HG03520 (cell line): ENCODE results near the gene RFC5.
A peak's percentile ranks its signal among the peaks of the same experiment; 100 is the strongest.
"Not testable (repeated sequence)": the region's sequence is repeated elsewhere in the genome, so short reads cannot be mapped to it uniquely, and the experiment has no call there.

ENCODE experiments used
- ATAC-seq: cut with Tn5 transposase; IDR thresholded peaks from one replicate; pipeline ENCODE4 v1.9.1; 2021; ENCODE audit warnings: mild to moderate bottlenecking, moderate library complexity; ENCODE audit not compliant: unreplicated experiment

RFC5 gene

GRCh38 chr12:118016424-118017264 is at the start of gene RFC5:
Gene RFC5, plus strand, starts transcription at chr12:118016703. Its CDS starts 125 bp downstream, at chr12:118016828.
- ATAC-seq, result peak; percentile 97

- no peak for ATAC-seq
Measured at GRCh38 chr12:117967043-117967442, 49.5 kb upstream of the RFC5 start.

GRCh38 chr12:117967512-117967911 is 49.0 kb upstream of the RFC5 start:
- ATAC-seq, result no peak

GRCh38 chr12:117968151-117968789 is 48.2 kb upstream of the RFC5 start:
- no peak for ATAC-seq

GRCh38 chr12:117968826-117969659 is 47.5 kb upstream of the RFC5 start, which contains the start of gene KSR2:
Gene KSR2, minus strand, starts transcription at chr12:117968990. Its CDS starts 735 bp downstream, at chr12:117968255.
- peak; percentile 81 for ATAC-seq

GRCh38 chr12:117970334-117970733 is 46.2 kb upstream of the RFC5 start:
- ATAC-seq, result no peak

GRCh38 chr12:117972301-117972700 is 44.2 kb upstream of the RFC5 start:
- no peak for ATAC-seq

- no peak for ATAC-seq
Measured at GRCh38 chr12:117975006-117975405, 41.5 kb upstream of the RFC5 start.

GRCh38 chr12:117977373-117977772 is 39.1 kb upstream of the RFC5 start:
- ATAC-seq, result no peak

- ATAC-seq, result no peak
Measured at GRCh38 chr12:117980616-117981015, 35.9 kb upstream of the RFC5 start.

GRCh38 chr12:117981267-117981666 is 35.2 kb upstream of the RFC5 start:
- no peak for ATAC-seq

- no peak for ATAC-seq
Measured at GRCh38 chr12:117985182-117985581, 31.3 kb upstream of the RFC5 start.

GRCh38 chr12:117986705-117987469 is 29.6 kb upstream of the RFC5 start:
- no peak for ATAC-seq

GRCh38 chr12:117994551-117995438 is 21.7 kb upstream of the RFC5 start:
- ATAC-seq, result no peak

GRCh38 chr12:117998719-117999118 is 17.8 kb upstream of the RFC5 start:
- ATAC-seq, result no peak

- not testable (repeated sequence) for ATAC-seq
Measured at GRCh38 chr12:117999806-118000205, 16.7 kb upstream of the RFC5 start.

- ATAC-seq, result no peak
Measured at GRCh38 chr12:118010903-118011302, 5.6 kb upstream of the RFC5 start.

GRCh38 chr12:118011377-118011776 is 5.1 kb upstream of the RFC5 start:
- no peak for ATAC-seq

- ATAC-seq, result no peak
Measured at GRCh38 chr12:118011961-118012360, 4.5 kb upstream of the RFC5 start.

- ATAC-seq, result no peak
Measured at GRCh38 chr12:118013283-118013682, 3.2 kb upstream of the RFC5 start.
